HG02973 (cell line): ENCODE measurements around the gene CLMP.

Source experiments
- ATAC-seq: cut with Tn5 transposase; IDR thresholded peaks from one replicate; pipeline ENCODE4 v1.9.1; 2021; ENCODE audit warnings: moderate library complexity; ENCODE audit not compliant: unreplicated experiment

The CLMP gene

GRCh38 chr11:123191939-123192338 is 3.1 kb downstream of the CLMP start:
- no peak for ATAC-seq

GRCh38 chr11:123190518-123190917 is 4.5 kb downstream of the CLMP start:
- ATAC-seq: no peak

GRCh38 chr11:123188508-123189165 is 6.4 kb downstream of the CLMP start:
- no peak for ATAC-seq

GRCh38 chr11:123187665-123188507 is 7.2 kb downstream of the CLMP start:
- ATAC-seq: no peak

- no peak for ATAC-seq
Measured at GRCh38 chr11:123187248-123187647, 7.8 kb downstream of the CLMP start.

GRCh38 chr11:123186286-123186685 is 8.8 kb downstream of the CLMP start:
- ATAC-seq: no peak

- ATAC-seq: no peak
Measured at GRCh38 chr11:123185326-123185725, 9.7 kb downstream of the CLMP start.

- ATAC-seq: no peak
Measured at GRCh38 chr11:123184531-123184930, 10.5 kb downstream of the CLMP start.

GRCh38 chr11:123183391-123184099 is 11.5 kb downstream of the CLMP start:
- ATAC-seq: no peak

GRCh38 chr11:123181767-123182500 is 13.1 kb downstream of the CLMP start:
- ATAC-seq: no peak

GRCh38 chr11:123181075-123181474 is 14.0 kb downstream of the CLMP start:
- no peak for ATAC-seq

GRCh38 chr11:123180574-123180973 is 14.5 kb downstream of the CLMP start:
- ATAC-seq: no peak

- ATAC-seq: no peak
Measured at GRCh38 chr11:123180166-123180565, 14.9 kb downstream of the CLMP start.

GRCh38 chr11:123179586-123179985 is 15.5 kb downstream of the CLMP start:
- ATAC-seq: no peak

- no peak for ATAC-seq
Measured at GRCh38 chr11:123178186-123178585, 16.9 kb downstream of the CLMP start.

- no peak for ATAC-seq
Measured at GRCh38 chr11:123176785-123177184, 18.3 kb downstream of the CLMP start.

GRCh38 chr11:123174196-123175183 is 20.6 kb downstream of the CLMP start:
- no peak for ATAC-seq

- no peak for ATAC-seq
Measured at GRCh38 chr11:123173856-123174186, 21.2 kb downstream of the CLMP start.

GRCh38 chr11:123173040-123173855 is 21.8 kb downstream of the CLMP start:
- no peak for ATAC-seq
